Measurements from ENCODE around the gene PLXNA1. TPM values are rescaled to one million over a fixed set of nuclear protein-coding genes. Genes with fewer than 3 reads are reported as not detected.
A peak's percentile ranks its signal among the peaks of the same experiment; 100 is the strongest.

The PLXNA1 gene
- 1 to 10 TPM; 6.5 to 7.4 TPM for total RNA-seq

GRCh38 chr3:126982471-126983175, at the start of gene PLXNA1:
PLXNA1 (plus strand) TSS chr3:126983115; CDS start chr3:126988594, 5,479 bp downstream.
- Mint-ChIP-seq H3K4me1 (peaks cover 21% of the 10 kb centered on the region), H3K36me3 (ENCODE audit: low read depth) (no peaks in the 10 kb centered on the region), H3K27me3 (peaks cover 9% of the 10 kb centered on the region), H3K4me3 (peak within 1 kb of the TSS; percentile 76), H3K9me3 (no peaks in the 10 kb centered on the region), H3K27ac (peak within 1 kb of the TSS; percentile 55)
- ChIA-PET POLR2A (interaction anchor here (0.6 to 1.5 kb wide), 4 partner anchors 11 to 899 kb away, joined by 3 to 7 read pairs (median 3); partner anchors contain the start of gene SLC41A3), CTCF (interaction anchor here (0.7 to 2.2 kb wide), 14 partner anchors 15 to 459 kb away, joined by 3 to 15 read pairs (median 4); partner anchors contain the start of gene CHST13)
- DNase-seq = peak; percentile 88

DNA sequence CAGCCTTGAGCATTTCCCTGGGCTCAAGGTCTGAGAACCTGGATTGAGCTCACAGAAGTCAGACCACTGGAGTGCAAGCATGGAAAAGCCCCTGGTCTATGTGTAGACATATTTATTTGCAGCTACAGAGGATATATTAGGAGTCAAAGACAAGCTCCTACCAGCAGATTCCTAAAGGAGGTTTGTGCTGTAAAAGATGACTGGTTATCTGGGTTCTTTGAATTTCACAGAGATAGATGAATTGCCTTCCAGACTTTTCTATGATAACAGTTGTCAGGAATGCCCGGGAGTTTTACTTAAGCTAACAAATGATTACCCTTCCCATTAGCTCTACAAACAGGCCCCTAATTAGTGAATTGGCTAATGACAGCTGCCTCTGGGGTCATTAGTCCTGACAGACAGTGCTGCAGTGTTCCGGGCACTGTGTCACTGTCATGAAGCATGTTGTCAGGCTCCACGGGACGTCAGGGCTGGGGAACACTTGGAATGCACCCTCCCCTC, 48.8 kb upstream of the PLXNA1 start:
- POLR2A ChIA-PET = no interaction called here
- no peak overlapping the region for H3K27ac Mint-ChIP-seq

GRCh38 chr3:126934991-126935390, 47.9 kb upstream of the PLXNA1 start:
- H3K36me3 Mint-ChIP-seq (ENCODE audit: low read depth) = no peaks in the 10 kb centered on the region
- ChIA-PET POLR2A (no interaction called here), CTCF (no interaction called here)
- H3K9me3 Mint-ChIP-seq = no peaks in the 10 kb centered on the region
- peaks cover 13% of the 10 kb centered on the region for H3K4me1 Mint-ChIP-seq
- H3K4me3 Mint-ChIP-seq = no peak overlapping the region
- H3K27ac Mint-ChIP-seq = no peak overlapping the region
- no peak for DNase-seq
- no peaks in the 10 kb centered on the region for H3K27me3 Mint-ChIP-seq

More for the DNA sequence above, 48.8 kb upstream of the PLXNA1 start:
- CTCF ChIA-PET = interaction anchor here (0.8 kb wide), 1 partner anchor 182 kb away, joined by 3 read pairs; no protein-coding TSS in a partner anchor
- Mint-ChIP-seq H3K27me3 (no peaks in the 10 kb centered on the region), H3K36me3 (ENCODE audit: low read depth) (no peaks in the 10 kb centered on the region), H3K4me3 (no peak overlapping the region), H3K9me3 (no peaks in the 10 kb centered on the region), H3K4me1 (peaks cover 13% of the 10 kb centered on the region)
- DNase-seq = no peak

DNA sequence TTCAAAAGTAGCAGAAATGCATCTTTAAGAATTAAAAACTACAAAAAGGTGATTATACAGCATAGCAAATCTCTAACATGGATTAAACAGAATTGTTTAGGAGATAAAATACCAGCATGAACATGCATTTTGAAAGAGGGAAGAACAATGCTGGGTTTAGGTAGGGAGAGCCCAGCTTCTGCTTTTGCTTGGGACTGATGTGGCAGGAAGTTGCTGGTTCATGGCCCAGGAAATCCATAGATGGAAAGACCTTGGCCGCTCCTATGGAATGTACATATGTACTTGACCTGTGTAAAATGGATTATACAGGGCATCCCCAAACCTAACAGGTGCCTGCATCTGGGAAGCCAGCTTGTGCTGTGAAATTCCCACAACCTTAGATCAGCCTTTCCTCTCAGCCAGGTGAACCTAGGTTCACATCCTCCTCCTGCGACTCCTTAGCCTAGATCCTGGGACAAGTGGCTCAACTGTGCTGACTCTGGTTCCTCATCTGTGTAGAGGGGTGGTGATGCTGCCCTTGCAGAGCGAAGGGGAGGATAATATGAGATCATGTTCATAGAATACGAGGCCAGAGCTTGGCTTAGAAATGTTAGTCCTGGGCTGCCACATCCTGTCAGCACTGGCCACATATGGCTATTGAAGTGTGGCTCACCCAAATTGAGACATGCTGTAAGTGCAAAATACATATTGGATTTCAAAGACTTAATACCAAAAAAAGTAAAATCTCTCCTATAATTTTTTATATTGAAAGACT, 47.0 kb upstream of the PLXNA1 start:
- POLR2A ChIA-PET = no interaction called here
- H3K27ac Mint-ChIP-seq = no peak overlapping the region
- H3K27me3 Mint-ChIP-seq = no peaks in the 10 kb centered on the region
- no peaks in the 10 kb centered on the region for H3K9me3 Mint-ChIP-seq
- no peak for DNase-seq
- no peaks in the 10 kb centered on the region for H3K36me3 Mint-ChIP-seq (ENCODE audit: low read depth)
- CTCF ChIA-PET = interaction anchor here (1.5 kb wide), 1 partner anchor 24 kb away, joined by 3 read pairs; no protein-coding TSS in a partner anchor
- peaks cover 8% of the 10 kb centered on the region for H3K4me1 Mint-ChIP-seq
- H3K4me3 Mint-ChIP-seq = no peak overlapping the region

DNA sequence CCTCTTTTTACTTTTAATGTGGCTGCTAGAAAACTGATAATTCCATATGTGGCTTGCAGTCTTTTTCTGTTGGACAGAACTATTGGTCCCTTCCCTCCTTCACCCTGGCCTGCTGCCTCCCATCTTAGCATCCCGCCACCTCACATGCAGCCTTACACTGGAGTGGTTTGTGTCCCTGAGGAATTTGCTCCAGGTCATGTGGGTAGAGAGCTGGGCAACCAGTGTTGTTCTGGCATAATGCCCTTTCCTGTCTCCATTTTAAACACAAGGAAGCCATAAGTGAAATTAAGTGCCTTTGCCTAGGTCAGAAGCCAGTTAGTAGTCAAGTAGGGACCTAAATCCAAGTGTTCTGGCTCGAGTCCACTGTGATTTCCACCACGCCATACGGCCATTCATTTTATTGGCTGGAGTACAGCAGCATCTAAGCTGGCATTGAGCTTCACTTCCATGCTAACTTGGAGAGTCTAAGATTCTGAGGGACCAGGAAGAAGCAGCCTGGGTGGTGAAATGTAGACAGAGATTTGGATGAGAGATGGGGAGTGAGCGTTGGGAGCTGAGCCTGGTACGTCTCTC, 46.0 kb upstream of the PLXNA1 start:
- peaks cover 13% of the 10 kb centered on the region for H3K4me1 Mint-ChIP-seq
- no peak overlapping the region for H3K27ac Mint-ChIP-seq
- no peak for DNase-seq
- POLR2A ChIA-PET = no interaction called here
- CTCF ChIA-PET = interaction anchor here (1.5 kb wide), 1 partner anchor 25 kb away, joined by 3 read pairs; no protein-coding TSS in a partner anchor
- no peak overlapping the region for H3K4me3 Mint-ChIP-seq
- H3K36me3 Mint-ChIP-seq (ENCODE audit: low read depth) = no peaks in the 10 kb centered on the region
- H3K27me3 Mint-ChIP-seq = no peaks in the 10 kb centered on the region
- no peaks in the 10 kb centered on the region for H3K9me3 Mint-ChIP-seq

GRCh38 chr3:126937533-126937932, 45.4 kb upstream of the PLXNA1 start:
- Mint-ChIP-seq H3K4me1 (peaks cover 15% of the 10 kb centered on the region), H3K4me3 (no peak overlapping the region), H3K9me3 (no peaks in the 10 kb centered on the region), H3K36me3 (ENCODE audit: low read depth) (no peaks in the 10 kb centered on the region), H3K27me3 (no peaks in the 10 kb centered on the region), H3K27ac (no peak overlapping the region)
- no peak for DNase-seq
- ChIA-PET POLR2A (no interaction called here), CTCF (interaction anchor here (0.7 to 1.5 kb wide), 3 partner anchors 26 to 84 kb away, joined by 3 to 4 read pairs (median 3); partner anchors contain the start of gene PLXNA1)

DNA sequence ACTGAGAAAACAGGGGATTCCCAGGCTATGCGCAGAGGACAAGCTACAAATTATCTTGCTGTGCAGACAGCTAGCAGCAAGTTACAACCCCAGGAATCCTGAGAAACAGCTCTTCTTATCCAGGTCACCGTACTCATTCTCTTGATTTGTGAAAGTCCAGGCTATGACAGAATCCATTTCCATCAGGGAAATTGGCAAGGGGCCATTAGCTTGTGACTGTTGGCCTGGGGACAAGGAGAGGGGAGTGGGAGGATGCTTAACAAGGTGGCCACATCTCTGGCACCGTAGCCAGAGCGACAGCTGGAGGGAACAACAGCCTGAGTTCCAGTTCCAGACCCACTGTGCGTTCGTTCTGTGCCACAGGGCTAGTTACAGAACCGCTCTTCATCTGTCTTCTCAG, 44.9 kb upstream of the PLXNA1 start:
- ChIA-PET POLR2A (no interaction called here), CTCF (interaction anchor here (0.7 to 1.0 kb wide), 2 partner anchors 45 to 85 kb away, joined by 3 to 4 read pairs; partner anchors contain the start of gene PLXNA1)
- H3K27me3 Mint-ChIP-seq = no peaks in the 10 kb centered on the region
- no peaks in the 10 kb centered on the region for H3K9me3 Mint-ChIP-seq
- no peak overlapping the region for H3K27ac Mint-ChIP-seq
- no peak for DNase-seq
- no peak overlapping the region for H3K4me3 Mint-ChIP-seq
- H3K36me3 Mint-ChIP-seq (ENCODE audit: low read depth) = no peaks in the 10 kb centered on the region
- peaks cover 15% of the 10 kb centered on the region for H3K4me1 Mint-ChIP-seq

- Mint-ChIP-seq H3K27me3 (no peaks in the 10 kb centered on the region), H3K36me3 (ENCODE audit: low read depth) (no peaks in the 10 kb centered on the region), H3K9me3 (no peaks in the 10 kb centered on the region), H3K27ac (no peak overlapping the region), H3K4me3 (no peak overlapping the region), H3K4me1 (peaks cover 15% of the 10 kb centered on the region)
- ChIA-PET POLR2A (no interaction called here), CTCF (interaction anchor here (0.7 to 1.0 kb wide), 2 partner anchors 44 to 85 kb away, joined by 3 to 4 read pairs; partner anchors contain the start of gene PLXNA1)
- no peak for DNase-seq
Observed at GRCh38 chr3:126938520-126939337, 44.2 kb upstream of the PLXNA1 start.

GRCh38 chr3:126939338-126939718, 43.6 kb upstream of the PLXNA1 start:
- H3K9me3 Mint-ChIP-seq = no peaks in the 10 kb centered on the region
- no peak overlapping the region for H3K4me3 Mint-ChIP-seq
- ChIA-PET CTCF (no interaction called here), POLR2A (no interaction called here)
- no peaks in the 10 kb centered on the region for H3K36me3 Mint-ChIP-seq (ENCODE audit: low read depth)
- DNase-seq = no peak
- no peaks in the 10 kb centered on the region for H3K27me3 Mint-ChIP-seq
- peaks cover 15% of the 10 kb centered on the region for H3K4me1 Mint-ChIP-seq
- H3K27ac Mint-ChIP-seq = no peak overlapping the region

GRCh38 chr3:126939733-126940132, 43.2 kb upstream of the PLXNA1 start:
- no peak for DNase-seq
- Mint-ChIP-seq H3K27ac (no peak overlapping the region), H3K27me3 (no peaks in the 10 kb centered on the region), H3K4me3 (no peak overlapping the region), H3K36me3 (ENCODE audit: low read depth) (no peaks in the 10 kb centered on the region), H3K9me3 (no peaks in the 10 kb centered on the region), H3K4me1 (peaks cover 15% of the 10 kb centered on the region)
- ChIA-PET CTCF (no interaction called here), POLR2A (no interaction called here)

- no peaks in the 10 kb centered on the region for H3K9me3 Mint-ChIP-seq
- H3K27ac Mint-ChIP-seq = no peak overlapping the region
- no peak for DNase-seq
- H3K36me3 Mint-ChIP-seq (ENCODE audit: low read depth) = no peaks in the 10 kb centered on the region
- H3K4me3 Mint-ChIP-seq = no peak overlapping the region
- no peaks in the 10 kb centered on the region for H3K27me3 Mint-ChIP-seq
- ChIA-PET CTCF (interaction anchor here (0.5 kb wide), 1 partner anchor 126 kb away, joined by 4 read pairs; no protein-coding TSS in a partner anchor), POLR2A (no interaction called here)
- peaks cover 10% of the 10 kb centered on the region for H3K4me1 Mint-ChIP-seq
Observed at GRCh38 chr3:126941721-126942270, 41.1 kb upstream of the PLXNA1 start.

Measured in activated CD4-positive, alpha-beta memory T cell treated with anti-CD3 and anti-CD28 coated beads, Interleukin-2, amount 10 ng/mL, durations not matched to agents 7 days and 5 days (primary cell).